22Rv1 (cell line): ENCODE results near the gene GALNT18.

Source experiments
- ZFX ChIP-seq: fragments of 450-650 bp; IDR thresholded peaks from 2 replicates; pipeline ENCODE4 v1.6.1; 2017; ENCODE audit warnings: antibody characterized with exemption, borderline replicate concordance
- TF ChIP-seq, protein P1 (sequence below): fragments of 450-650 bp; IDR thresholded peaks from 2 replicates; pipeline ENCODE4 v1.5.1; 2017; ENCODE audit warnings: mild to moderate bottlenecking

DNA sequence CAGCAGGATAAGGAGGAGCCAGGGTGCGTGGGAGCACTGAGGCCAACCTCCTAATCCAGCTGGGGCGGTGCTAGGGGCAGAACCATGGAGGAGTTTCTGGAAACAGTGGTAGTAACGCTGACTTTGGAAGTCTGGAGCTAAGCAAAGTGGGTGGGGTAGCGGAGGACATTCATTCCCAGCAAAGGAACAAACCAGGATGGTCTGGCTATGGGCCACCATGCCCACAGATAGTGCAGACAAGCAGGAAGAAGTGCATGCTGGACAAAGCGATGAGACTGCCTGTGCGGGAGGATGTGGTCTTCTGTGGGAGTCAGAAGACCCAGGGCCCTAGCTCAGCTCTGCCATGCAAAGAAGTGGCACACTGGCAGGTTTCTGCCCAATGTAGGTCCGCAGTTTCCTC is 197.1 kb downstream of the GALNT18 start:
- TF ChIP-seq, protein P1, sequence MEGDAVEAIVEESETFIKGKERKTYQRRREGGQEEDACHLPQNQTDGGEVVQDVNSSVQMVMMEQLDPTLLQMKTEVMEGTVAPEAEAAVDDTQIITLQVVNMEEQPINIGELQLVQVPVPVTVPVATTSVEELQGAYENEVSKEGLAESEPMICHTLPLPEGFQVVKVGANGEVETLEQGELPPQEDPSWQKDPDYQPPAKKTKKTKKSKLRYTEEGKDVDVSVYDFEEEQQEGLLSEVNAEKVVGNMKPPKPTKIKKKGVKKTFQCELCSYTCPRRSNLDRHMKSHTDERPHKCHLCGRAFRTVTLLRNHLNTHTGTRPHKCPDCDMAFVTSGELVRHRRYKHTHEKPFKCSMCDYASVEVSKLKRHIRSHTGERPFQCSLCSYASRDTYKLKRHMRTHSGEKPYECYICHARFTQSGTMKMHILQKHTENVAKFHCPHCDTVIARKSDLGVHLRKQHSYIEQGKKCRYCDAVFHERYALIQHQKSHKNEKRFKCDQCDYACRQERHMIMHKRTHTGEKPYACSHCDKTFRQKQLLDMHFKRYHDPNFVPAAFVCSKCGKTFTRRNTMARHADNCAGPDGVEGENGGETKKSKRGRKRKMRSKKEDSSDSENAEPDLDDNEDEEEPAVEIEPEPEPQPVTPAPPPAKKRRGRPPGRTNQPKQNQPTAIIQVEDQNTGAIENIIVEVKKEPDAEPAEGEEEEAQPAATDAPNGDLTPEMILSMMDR, result no peak
- no peak for TF ChIP-seq ZFX
